Activated CD8-positive, alpha-beta memory T cell treated with anti-CD3 and anti-CD28 coated beads, Interleukin-2, amount 50 U/mL, for 48 hours (primary cell): ENCODE results near the gene CMTM1.

Source experiments
- DNase-seq: peaks from one replicate; pipeline ENCODE4 v3.0.0-alpha.2; 2020

Gene CMTM1

DNA sequence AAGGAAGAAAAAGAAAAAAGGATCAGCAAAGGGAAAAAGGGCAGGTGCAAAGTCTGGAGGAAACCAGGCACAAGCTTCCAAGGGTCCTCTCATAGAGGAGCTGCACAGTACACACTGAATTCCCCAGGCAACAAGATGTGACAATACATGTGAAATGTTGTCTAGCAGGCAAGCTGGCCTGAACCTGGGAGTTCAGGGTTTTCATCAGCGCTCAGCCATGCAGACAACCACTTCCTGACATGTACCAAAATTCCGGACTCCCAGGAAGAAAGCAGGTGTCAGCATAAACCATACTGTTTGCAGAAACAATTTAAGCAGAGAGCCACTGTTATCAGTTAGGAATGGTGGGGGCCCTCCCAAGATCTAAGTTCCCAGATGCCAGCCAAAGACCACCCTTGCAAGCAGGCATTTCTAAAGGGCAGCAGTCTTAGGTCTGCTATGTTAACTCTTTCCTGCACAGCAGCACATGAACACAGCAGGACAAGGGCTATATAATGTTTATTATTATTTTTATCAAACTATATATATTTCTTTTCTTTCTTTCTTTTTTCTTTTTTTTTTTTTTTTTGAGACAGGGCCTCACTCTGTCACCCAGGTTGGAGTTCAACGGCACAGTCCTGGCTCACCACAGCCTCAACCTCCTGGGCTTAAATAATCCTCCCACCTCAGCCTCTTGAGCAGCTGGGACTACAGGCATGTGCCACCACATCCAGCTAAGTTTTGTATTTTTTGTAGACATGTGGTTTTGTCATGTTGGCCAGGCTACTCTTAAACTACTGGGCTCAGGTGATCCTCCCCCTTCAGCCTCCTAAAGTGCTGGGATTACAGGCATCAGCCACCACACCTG lies 26.4 kb upstream of the CMTM1 start:
- no peak for DNase-seq

GRCh38 chr16:66541388-66542355 lies 24.6 kb upstream of the CMTM1 start:
- peak; percentile 30 for DNase-seq

DNA sequence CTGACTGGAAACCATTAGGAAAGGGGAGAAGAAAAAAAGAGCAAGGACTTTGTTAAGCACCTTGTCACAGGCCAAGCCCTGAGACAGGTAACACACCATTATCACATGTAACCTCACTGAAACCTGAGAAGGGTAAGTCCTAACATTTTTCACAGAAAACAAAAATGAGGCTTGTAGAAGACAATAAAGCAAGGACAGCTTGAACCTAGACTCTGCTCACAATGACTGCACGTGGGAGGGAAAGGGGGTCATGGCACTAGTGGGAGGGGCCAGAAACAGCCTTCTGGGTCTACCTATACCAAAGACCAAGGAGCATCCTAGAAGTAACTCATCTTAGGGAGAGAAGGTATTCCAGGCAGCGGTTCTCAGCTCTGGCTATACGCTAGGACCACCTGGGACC lies 23.8 kb upstream of the CMTM1 start:
- DNase-seq: peak; percentile 32

DNA sequence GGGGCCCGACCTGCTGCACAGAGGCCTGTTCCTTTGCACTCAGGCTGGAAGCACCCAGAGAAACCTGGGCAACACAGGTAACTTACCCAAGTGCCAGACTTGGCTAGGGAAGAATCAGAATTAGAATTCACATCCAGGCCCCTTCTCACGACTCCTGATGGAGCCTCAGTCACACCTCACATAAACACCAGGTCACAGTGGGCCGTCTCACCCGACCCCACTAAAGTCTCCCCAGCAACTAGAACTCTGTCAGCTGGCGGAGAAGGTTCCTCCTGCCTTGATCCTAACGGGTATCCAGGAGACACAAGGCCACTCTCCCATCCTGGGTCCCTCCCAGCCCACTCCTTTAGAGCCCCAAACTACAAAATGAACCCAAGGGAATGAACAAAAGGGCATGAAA lies 22.7 kb upstream of the CMTM1 start:
- DNase-seq: peak; percentile 43

GRCh38 chr16:66544016-66544757 lies 22.1 kb upstream of the CMTM1 start:
- DNase-seq: peak; percentile 46

GRCh38 chr16:66547101-66547989 lies 18.9 kb upstream of the CMTM1 start:
- DNase-seq: no peak

GRCh38 chr16:66548068-66548467 lies 18.2 kb upstream of the CMTM1 start:
- no peak for DNase-seq

DNA sequence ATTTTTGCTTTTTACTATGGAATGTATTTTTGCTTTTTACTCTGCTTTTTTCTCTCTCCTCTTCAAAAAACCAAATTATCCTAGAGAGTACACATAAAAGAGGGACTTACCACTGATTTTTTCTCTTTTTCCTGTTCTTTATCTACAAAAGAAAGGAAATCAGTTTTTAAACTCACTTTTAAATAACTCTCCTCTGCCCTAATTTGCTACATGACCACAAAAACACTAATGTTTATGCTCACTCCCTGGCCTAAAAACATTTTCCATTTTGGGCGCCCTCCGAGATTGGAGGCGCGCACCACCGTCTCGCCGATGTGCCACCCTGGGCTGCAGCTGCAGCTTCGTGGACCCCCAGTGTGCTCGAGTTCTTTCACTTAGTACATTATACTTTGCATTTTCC lies 17.4 kb upstream of the CMTM1 start:
- no peak for DNase-seq

GRCh38 chr16:66549284-66550131 lies 16.7 kb upstream of the CMTM1 start, which contains the start of gene TK2:
Gene TK2, minus strand, starts transcription at chr16:66550122. Its CDS starts 61 bp downstream, at chr16:66550061.
- peak; percentile 88 for DNase-seq

DNA sequence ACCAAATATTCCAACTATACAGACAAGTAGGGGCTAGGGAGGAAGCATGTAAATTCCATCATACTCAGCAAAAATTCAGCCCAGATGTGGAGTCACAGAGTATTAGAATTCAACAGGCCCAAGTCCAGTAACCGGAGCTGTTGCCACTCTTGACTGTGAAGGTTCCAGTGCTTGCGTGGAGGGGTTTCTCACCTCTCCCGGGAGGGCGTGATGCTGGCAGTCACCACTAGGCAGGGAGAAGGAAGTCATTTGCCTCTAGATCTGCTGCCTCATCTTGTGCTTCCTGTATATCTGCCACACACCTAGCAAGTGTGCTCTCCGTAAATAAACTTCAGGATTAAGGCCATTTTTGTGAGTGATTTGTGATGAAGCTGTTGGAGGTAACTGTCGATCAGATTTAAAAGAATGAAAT lies 14.9 kb upstream of the CMTM1 start:
- DNase-seq: peak; percentile 77

GRCh38 chr16:66551788-66552285 lies 14.4 kb upstream of the CMTM1 start:
- no peak for DNase-seq

- peak; percentile 98 for DNase-seq
These were observed 13.7 kb upstream of the CMTM1 start, which contains the start of gene CKLF for GRCh38 chr16:66552286-66553177. Gene CKLF, plus strand, starts transcription at chr16:66552576. Its CDS starts 140 bp downstream, at chr16:66552716.

GRCh38 chr16:66553223-66553622 lies 13.0 kb upstream of the CMTM1 start:
- no peak for DNase-seq

- DNase-seq: no peak
These were observed 12.2 kb upstream of the CMTM1 start for GRCh38 chr16:66554021-66554420.

- no peak for DNase-seq
These were observed 11.7 kb upstream of the CMTM1 start for GRCh38 chr16:66554495-66554894.

DNA sequence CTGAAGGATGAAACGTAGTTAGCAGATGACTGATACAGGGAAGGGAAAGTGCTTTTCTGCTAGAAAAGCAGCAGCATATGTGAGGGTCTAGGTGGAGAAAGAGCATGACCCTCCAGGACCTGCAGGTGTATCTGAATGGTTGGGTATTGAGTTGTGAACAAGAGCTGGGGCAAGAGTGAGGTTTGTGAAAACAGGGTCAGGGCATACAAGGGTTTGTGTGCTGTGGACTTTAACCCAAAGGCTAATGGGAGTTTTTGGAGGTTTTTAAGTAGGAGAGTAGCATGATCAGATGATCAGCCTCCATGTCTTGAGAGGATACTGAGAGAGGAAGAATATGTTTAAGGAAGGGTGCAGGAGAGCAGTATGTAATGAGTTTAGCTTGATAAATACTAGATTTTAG lies 6.1 kb upstream of the CMTM1 start:
- no peak for DNase-seq

DNA sequence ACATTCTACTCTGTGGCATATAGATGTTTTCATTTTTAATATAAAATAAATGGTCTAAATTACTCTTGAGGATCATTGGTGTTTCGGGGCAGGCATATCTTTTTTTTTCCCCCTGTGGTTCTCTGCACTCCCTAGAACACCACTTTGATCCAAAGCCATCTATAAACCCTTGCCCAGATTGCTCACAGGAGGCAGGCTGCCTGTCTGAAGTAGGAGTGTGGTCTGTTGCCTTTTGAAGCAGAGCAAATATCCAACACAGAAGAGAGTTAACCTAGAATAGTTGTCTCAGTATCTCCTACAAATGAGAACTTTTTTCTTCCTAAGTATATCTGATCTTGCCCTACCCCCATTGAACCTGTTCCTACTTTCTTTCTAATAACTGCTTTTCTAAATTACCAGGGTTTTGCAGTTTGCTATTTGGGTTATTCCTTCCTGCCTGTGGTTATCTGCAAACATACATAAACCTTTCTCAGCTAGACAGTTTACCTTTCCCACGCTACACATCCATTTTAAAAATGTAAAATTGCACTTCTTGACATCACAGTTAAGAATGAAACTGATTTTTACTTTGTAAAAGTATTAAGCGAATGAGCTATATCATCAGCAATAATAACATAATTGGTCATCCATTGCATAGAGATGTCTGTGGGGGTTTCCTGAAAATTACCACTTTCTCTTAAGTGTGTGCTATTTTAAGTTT lies 4.7 kb upstream of the CMTM1 start:
- no peak for DNase-seq

DNA sequence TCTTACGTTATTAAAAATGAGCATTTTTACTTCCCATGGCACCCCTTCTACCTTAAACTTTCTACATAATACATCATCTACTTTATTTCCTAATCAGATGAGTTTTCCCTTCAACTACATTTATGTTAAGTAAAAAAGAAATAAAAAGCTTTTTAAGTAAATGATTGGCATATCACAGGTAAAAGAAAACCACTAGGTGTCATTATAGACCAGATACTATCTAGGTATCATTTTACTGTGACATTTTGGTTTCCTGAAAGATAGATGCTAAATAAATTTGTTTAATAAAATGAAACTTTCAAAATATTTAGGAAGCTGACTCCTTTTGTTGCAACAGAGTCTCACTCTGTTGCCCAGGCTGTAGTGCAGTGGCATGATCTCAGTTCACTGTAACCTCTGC lies 3.8 kb upstream of the CMTM1 start:
- DNase-seq: no peak

DNA sequence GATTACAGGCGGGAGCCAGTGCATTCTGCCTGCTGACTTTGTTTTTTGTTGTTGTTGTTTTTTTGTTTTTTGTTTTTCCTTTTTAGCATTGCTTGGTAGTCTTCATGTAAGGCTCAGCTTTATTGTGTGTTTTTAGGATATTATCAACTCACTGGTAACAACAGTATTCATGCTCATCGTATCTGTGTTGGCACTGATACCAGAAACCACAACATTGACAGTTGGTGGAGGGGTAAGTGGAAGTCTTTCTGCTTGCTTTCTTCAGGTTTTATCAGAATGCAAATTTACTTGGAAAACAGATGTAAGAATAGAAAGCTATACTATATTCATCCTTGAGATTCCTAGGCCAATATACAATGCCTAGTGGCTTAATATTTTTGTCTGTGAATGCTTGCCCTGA lies 3.3 kb upstream of the CMTM1 start:
- no peak for DNase-seq
